CD4-positive, alpha-beta T cell treated with Interleukin-17A for 1 hour (primary cell): Measurements from ENCODE around the gene AURKAIP1.

Experiments
- DNase-seq: peaks from one replicate; pipeline ENCODE4 v3.0.0-alpha.2; 2020

Gene AURKAIP1

DNA sequence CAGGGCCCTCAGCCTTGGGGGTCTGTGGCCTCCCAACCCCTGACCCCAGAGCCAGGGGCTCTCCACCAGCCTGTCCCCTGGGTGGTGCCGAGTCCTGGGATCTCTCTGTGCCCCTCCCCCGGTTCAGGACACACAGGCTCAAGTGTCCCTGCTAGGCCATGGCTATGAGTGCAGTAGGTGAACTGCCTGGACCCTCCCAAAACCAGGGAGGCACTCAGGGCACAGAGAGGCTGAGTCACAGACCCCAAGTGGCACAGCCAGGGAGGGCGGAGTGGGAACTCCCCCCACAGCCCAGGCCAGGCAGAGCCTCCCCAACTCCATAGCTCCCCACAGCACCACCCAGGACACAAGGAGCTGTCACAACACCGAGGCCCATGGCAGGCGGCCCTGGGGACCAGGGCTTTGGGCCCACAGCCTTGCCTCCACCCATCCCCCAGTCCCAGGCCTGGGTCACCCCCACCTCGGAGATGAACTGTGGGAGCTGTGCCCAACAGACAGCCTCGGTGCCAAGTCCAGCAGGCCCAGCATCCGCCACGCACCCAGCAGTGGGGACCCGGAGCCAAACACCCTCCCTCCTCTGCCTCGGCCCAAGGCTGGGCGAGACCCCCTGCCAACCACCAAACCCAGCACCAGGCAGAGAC lies 29.0 kb downstream of the AURKAIP1 start:
- DNase-seq: no peak

DNA sequence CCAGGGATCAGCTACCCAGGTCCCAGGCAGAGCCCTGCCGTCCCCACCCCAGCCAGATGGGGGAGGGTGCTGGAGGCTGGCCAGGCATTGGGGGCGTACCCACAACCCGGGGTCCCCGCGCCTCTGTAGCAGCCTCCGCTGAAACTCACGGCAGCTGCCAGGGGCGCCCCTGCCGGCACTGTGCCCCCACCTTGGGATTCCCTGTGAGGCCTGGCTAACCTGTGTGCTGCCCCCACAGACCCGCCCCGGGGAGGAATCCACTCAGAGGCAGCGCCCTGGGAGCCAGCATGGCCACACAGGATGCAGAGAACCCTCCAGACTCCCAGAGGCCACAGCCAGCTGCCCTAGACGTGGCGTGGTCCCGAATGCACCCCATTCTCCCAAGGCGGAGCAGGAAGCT lies 29.6 kb downstream of the AURKAIP1 start:
- no peak for DNase-seq

DNA sequence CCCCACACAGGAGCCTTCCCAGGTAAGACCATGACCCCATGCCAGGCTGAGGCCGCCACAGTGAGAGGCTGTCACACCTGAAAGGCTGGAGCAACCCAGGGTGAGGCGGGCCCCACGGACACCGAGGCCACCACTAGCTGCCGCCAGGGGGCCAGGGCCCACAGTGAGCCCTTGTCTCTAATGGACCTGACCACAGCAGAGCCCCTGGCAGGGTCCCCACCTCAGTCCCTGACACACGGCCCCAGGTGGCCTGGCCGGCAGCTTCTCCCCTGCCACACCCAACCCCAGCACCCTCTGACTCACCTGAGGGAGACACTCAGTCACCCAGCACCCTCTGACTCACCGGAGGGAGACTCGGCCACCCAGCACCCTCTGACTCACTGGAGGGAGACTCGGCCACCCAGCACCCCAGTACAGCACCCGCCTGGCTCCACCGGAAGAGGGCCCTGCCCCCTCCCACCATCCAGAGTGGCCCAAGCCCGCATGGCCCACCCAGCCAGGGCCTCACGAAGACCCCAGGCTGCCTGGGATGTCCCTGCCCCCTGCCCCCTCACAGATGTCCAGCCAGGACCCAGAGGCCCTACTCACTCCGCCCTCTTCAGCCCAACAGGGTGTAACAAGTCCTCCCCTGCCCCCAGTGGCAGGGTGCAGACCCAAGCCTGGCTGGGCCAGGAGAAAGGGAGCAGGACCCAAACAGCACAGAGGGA lies 30.2 kb downstream of the AURKAIP1 start:
- no peak for DNase-seq

DNA sequence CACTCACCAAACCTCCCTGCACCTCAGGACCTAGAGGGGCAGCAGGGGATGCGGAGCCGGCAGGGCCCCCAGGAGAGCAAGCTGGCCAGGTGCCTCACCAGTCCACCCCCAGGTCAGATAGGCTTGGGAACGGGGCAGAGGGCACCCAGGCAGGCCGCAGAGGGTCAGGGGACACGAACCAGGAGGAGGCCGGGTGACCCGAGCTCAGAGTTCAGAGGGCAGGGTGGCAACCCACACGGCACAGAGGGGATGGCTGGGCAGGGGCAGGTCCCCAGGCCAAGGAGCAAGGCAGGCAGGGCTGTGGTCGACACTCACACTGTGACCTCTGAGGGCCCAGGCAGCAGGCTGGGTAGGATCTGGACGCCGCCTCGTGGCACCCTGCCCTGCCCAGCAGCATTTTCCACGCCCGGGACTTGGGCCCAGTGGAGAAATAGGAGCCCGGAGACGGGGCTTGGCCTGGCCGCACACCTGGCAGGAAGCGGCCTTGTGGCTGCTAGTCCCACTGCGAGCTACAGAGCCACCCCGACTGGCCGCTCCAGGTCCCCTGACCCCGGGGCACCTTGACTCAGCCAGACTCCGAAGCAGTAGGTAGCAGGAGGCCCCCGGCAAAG lies 31.1 kb downstream of the AURKAIP1 start:
- no peak for DNase-seq

DNA sequence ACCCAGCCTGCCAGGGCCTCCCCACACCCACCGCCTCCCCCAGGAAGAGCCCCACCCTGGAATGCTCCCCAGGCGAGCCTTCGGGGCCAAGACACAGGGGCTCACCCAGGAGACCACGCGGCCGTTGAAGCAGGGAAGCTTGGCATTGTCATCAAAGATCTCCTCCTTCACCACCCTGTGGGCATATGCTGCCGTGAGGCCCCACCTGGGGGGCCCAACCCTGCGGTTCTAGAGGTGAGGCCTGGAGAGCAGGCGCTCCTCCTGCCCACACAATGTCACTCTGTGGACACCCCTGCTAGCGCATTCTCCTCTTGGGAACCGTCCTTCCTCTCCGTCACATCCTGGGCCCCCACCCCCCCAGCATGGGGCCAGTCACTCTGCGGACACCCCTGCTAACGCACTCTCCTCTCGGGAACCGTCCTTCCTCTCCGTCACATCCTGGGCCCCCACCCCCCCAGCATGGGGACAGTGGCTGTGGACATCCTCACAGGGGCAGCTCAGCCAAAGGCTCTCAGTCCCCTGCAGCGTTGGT lies 32.4 kb downstream of the AURKAIP1 start:
- no peak for DNase-seq

DNA sequence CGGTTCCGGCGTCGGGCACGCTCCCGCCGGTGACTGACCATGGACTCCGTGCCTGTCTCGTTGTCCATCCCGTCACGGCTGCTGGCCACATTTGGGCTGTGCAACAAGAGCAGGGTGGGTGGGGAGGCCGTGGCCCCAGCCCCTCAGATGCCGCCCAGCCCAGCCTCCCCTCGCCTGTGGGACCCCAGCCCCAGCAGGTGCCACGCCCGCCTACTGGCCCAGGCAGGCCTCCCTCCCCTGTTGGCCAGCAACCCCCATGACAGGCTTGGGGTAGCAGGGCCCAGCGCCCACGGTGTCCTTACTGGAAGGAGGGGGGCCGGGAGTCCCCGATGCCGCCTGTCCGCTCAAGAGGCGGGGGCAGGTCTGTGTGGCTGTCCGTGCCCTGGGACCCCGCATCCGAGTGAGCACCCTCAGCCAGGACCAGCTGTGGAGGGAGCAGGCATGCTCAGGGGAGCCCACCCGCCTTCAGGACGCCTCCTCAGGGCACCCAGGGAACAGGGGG lies 32.9 kb downstream of the AURKAIP1 start:
- DNase-seq: no peak

DNA sequence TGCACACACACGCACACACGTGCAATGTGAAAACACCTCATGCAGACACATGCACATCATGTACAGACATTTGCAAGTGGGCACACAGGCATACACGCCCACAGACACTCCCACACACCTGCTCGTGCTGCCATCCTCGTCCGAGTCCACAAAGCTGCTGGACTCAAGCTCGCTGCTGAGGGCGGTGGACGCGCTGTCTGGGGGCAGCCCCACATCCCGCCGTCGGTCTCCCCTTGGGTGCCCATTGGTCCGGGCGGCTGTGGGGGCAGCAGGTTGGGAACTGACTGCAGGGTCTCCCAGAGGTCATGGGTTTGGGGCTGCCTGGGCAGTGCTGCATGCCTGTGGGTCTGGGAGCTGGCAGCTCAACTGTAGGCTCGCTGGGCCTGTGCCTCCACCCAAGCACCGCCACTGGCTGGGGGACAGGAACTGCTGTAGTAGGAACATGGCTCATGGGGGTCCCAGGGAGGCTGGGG lies 33.4 kb downstream of the AURKAIP1 start:
- no peak for DNase-seq

DNA sequence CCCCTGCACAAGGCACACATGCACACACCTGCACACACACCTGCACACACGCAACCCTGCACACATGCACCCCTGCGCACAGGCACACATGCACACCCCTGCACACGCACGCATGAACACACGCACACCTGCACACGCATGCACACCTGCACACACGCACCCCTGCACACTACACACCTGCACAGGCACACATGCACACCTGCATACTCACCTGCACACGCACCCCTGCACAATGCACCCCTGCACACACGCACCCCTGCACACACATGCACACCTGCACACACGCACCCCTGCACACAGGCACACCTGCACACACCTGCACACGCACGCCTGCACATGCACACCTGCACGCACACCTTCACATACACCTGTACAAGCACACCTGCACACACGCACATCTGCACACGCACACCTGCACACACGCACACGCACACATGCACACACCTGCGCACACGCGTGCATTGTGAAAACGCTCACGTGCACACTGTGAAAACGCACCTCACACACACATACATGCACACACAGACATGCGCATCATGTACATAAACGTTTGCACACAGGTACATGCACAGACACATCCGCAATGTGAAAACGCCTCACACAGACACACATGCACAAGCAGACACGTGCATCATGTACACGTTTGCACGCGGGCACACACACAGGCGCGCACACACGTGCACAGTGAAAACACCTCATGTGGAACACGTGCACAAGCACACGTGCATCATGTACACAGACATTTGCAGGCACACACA lies 34.0 kb downstream of the AURKAIP1 start:
- DNase-seq: no peak

DNA sequence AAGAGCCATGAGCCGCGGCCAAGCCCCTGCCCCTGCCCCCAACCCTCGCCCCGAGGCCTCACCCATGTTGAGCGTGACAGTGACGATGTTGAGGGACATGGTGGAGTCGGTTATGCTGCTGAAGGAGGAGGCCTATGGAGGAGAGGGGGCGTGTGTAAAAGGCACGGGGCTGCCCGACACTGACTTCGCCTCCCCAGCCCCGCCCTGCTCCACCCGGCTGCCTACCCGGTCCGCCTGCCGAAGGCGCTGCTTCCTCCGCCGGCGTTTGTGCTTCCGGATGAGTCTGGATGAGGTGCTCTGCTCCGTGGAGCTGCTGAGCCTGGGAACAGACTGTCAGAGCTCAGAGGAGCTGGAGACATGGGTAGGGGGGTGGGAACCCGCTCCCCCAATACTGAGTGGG lies 34.8 kb downstream of the AURKAIP1 start:
- DNase-seq: no peak

DNA sequence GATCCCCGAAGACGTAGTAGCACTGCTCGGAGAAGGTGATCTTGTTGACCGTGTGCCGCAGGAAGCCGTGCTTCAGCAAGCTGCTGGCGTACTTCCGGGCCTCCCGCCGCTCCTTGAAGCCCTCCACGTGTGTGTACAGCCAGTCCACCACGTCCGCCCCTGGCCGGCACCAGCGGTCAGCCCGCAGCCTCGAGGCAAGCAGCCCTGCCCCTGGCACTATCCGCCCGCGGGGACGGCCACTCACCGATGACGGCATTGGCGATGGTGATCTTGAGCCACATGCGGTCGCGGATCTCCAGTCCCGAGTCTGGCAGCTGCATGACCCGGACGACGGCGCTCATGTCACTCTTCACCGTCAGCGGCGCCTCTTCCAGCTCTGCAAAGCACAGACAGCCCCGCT lies 36.7 kb downstream of the AURKAIP1 start:
- DNase-seq: no peak

DNA sequence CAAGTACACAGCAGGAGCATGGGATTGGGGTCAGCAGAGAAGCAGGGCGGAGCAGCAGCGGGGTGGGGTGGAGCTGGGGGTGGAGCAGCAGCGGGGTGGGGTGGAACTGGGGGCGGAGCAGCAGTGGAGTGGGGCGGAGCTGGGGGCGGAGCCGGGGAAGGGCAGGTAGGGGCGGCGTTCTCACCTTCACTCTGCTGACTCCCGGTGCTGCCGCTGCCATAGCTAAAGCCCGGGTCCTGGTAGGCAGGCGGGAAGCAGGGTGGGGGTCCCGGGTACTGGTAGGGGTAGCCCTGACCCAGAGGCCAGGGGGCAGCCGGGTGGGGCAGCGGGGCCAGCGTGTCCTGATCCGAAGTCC lies 37.2 kb downstream of the AURKAIP1 start:
- peak; percentile 38 for DNase-seq

DNA sequence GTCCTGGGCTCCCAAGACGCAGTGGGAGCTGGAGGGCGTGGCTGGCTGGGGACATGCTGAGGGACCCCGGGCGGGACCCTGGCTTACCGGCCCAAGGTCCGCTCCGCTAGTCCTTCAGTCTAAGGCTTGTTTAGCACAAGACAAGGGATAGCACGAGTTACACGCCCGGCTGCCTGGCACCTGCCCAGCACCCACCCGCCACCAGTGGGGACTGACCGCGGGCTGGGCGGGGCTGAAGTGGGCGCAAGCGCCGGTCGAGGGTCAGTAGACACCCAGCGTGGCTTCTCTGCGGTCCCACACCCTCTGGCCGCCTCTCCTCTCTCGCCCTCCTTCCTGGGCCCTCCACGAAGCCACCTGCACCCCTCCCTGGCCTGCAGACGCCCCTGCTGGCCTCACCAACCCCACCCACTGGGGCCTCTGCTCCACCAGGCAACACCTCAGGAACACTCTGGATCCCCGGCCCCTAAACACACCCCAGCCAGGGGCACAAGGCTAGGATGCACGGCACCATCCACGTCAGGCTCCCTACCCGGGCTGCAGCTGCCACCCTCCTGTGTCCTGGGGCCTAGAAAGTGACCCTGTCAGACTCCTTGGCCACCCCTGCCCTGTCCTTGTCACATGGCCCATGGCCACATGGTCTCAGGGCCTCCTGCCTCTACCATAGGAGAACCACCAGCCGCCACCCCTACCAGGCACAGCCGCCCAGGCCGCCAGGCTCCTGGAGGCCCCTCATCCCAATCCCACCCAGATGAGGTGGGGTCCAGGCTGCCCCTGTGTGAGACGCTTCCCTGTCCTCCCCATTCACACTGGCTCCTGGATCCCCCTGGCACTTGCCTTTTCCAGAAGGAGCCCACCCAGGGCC lies 37.8 kb downstream of the AURKAIP1 start:
- DNase-seq: no peak

DNA sequence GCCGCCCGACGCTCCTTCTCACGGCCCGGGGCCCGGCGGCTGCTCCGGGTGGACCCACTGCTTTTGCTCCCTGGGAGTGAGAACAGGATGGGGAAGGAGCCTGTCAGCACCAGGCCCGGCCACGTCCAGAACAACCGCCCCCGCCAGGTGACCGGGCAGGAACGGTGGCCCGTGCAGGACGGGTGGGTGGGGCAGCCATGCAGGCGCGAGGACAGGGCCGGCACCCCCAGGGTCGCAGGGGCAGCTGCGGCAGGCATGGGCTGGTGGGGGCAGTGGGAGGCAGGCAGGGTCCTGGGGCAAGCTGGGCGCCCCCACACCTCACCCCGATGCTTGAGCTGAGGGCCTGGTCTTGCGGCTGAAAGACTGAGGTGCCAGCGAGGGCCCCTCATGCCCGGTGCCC lies 38.6 kb downstream of the AURKAIP1 start:
- DNase-seq: no peak

DNA sequence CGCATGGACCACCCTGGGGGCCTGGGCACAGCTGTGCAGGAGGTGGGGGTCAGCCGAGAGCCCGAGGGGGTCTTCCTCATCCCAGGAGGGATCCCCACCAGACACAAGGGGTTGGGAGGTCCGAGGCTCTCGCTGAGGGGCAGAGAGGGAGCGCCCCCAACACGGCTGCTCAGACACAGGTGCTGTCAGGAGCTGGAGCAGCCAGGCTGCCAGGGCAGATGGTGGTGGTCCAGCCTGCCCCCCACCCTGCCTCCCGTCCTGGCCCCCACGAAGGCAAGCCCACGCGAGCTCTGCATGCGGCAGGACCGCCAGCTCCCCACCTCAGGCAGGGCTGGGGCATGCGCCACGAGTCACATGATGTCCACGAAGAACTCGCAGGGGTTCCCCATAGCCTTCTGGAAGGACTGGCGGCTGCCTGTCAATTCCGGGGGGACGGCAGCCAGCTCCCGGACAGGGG lies 39.2 kb downstream of the AURKAIP1 start:
- DNase-seq: no peak

DNA sequence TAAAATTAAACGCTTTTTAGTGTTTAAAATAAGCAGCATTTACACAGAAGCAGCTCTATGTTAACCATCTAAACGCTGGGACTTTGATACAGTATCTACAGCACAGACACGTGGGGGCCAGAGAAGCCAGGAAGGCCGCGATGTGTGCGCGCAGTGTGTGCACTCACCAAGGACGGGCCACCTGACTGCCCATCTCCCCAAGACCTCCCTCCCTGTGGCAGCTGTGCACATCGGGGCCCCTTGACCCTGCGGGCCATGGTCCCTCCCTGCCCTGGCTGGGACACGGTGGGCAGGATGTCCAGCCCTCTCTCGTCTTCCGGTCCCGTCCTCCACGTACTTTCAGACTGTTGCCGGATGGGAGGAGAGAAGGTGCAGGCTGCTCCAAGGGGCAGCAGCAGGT lies 39.7 kb downstream of the AURKAIP1 start:
- no peak for DNase-seq

DNA sequence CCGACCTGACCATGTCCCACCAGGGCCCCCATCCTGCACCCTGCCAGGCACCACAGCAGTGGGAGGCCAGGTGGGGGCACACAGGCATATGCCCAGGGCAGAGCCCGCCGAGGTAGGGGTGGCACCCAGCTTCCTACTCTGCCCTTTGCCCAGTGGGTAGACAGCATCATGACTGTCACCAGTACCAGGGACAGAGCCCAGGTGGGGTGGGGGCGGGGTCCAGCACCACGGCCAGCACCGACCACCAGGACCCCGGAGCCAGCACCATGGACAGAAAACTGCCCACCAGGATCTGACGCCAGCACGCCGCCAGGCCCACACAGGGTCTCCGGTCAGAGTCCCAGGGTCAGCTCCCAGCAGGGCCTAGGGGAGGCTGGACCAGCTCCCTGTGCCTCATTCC lies 40.2 kb downstream of the AURKAIP1 start:
- no peak for DNase-seq

DNA sequence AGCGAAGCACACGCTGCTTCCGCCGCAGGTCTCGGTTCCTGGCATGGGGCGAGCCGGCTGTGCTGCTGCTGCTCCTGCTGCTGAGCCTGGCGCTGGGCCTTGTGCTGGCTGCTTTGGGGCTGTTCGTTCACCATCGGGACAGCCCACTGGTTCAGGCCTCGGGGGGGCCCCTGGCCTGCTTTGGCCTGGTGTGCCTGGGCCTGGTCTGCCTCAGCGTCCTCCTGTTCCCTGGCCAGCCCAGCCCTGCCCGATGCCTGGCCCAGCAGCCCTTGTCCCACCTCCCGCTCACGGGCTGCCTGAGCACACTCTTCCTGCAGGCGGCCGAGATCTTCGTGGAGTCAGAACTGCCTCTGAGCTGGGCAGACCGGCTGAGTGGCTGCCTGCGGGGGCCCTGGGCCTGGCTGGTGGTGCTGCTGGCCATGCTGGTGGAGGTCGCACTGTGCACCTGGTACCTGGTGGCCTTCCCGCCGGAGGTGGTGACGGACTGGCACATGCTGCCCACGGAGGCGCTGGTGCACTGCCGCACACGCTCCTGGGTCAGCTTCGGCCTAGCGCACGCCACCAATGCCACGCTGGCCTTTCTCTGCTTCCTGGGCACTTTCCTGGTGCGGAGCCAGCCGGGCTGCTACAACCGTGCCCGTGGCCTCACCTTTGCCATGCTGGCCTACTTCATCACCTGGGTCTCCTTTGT lies 41.3 kb downstream of the AURKAIP1 start:
- DNase-seq: no peak

DNA sequence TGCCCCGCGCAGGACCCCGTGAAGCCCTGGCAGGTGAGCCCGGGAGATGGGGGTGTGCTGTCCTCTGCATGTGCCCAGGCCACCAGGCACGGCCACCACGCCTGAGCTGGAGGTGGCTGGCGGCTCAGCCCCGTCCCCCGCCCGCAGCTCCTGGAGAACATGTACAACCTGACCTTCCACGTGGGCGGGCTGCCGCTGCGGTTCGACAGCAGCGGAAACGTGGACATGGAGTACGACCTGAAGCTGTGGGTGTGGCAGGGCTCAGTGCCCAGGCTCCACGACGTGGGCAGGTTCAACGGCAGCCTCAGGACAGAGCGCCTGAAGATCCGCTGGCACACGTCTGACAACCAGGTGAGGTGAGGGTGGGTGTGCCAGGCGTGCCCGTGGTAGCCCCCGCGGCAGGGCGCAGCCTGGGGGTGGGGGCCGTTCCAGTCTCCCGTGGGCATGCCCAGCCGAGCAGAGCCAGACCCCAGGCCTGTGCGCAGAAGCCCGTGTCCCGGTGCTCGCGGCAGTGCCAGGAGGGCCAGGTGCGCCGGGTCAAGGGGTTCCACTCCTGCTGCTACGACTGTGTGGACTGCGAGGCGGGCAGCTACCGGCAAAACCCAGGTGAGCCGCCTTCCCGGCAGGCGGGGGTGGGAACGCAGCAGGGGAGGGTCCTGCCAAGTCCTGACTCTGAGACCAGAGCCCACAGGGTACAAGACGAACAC lies 42.1 kb downstream of the AURKAIP1 start:
- DNase-seq: no peak

DNA sequence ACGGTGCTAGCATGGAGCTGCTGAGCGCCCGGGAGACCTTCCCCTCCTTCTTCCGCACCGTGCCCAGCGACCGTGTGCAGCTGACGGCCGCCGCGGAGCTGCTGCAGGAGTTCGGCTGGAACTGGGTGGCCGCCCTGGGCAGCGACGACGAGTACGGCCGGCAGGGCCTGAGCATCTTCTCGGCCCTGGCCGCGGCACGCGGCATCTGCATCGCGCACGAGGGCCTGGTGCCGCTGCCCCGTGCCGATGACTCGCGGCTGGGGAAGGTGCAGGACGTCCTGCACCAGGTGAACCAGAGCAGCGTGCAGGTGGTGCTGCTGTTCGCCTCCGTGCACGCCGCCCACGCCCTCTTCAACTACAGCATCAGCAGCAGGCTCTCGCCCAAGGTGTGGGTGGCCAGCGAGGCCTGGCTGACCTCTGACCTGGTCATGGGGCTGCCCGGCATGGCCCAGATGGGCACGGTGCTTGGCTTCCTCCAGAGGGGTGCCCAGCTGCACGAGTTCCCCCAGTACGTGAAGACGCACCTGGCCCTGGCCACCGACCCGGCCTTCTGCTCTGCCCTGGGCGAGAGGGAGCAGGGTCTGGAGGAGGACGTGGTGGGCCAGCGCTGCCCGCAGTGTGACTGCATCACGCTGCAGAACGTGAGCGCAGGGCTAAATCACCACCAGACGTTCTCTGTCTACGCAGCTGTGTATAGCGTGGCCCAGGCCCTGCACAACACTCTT lies 42.8 kb downstream of the AURKAIP1 start:
- DNase-seq: no peak
